SK-N-SH (cell line): ENCODE measurements around the gene ASPDH. TPM values are rescaled to one million over a fixed set of nuclear protein-coding genes. Genes with fewer than 3 reads are reported as not detected.

Experiments used
- CTCF ChIA-PET: fragments of 300-600, 350-600 bp; formaldehyde crosslinking; extraction: SDS; loops from one replicate; lab custom pipeline; 2021; lab: Yijun Ruan, JAX
- POLR2A ChIA-PET: fragments of 350-600 bp; sonication (Branson Sonifier 250); formaldehyde crosslinking; extraction: SDS; loops from one replicate; lab custom pipeline; 2020; ENCODE audit warnings: antibody characterized with exemption, inconsistent platforms; lab: Yijun Ruan, JAX
- DNase-seq: peaks from one replicate; pipeline ENCODE4 v3.0.0; 2012
- H2AFZ ChIP-seq: fragments of 200-600 bp; sonication (generic); 2 replicates; pipeline ENCODE4 v1.8.1; 2016; ENCODE audit warnings: antibody characterized with exemption, mild to moderate bottlenecking, low read depth
- H3F3A ChIP-seq: fragments of 200-600 bp; sonication (generic); replicated peaks from 2 replicates; pipeline ENCODE3; 2016; ENCODE audit warnings: antibody characterized with exemption, mild to moderate bottlenecking; ENCODE audit not compliant: insufficient read depth
- H3K27ac ChIP-seq, 2 experiments: fragments of 200-500 bp in 1 of 2; fragments of 200-600 bp in 1 of 2; sonication (Bioruptor generic) in 1 of 2; sonication (generic), shearing (Covaris generic) in 1 of 2; 2 replicates each; pipeline versions ENCODE4 v1.5.1 to v1.6.1; 2014 to 2016; ENCODE audit warnings: low read depth in 2 of 2, inconsistent platforms in 1 of 2, low read length in 1 of 2, mild to moderate bottlenecking in 1 of 2, mixed read lengths in 1 of 2
- H3K27me3 ChIP-seq: fragments of 200-600 bp; sonication (generic), shearing (Covaris generic); 2 replicates; pipeline ENCODE4 v1.6.1; 2016; ENCODE audit warnings: mixed run types; ENCODE audit not compliant: insufficient read depth
- H3K36me3 ChIP-seq, 2 experiments: fragments of 200-500 bp in 1 of 2; fragments of 200-600 bp in 1 of 2; sonication (Bioruptor generic) in 1 of 2; sonication (generic) in 1 of 2; replicated peaks in 1 of 2; 2 replicates each; pipeline versions ENCODE3 to v1.5.1; 2014 to 2016; ENCODE audit warnings: low read length in 1 of 2, mild to moderate bottlenecking in 1 of 2; ENCODE audit not compliant: insufficient read depth in 2 of 2, control insufficient read depth in 1 of 2
- H3K4me1 ChIP-seq, 2 experiments: fragments of 200-500 bp in 1 of 2; fragments of 200-600 bp in 1 of 2; sonication (Bioruptor generic) in 1 of 2; sonication (generic), shearing (Covaris generic) in 1 of 2; 2 replicates each; pipeline versions ENCODE4 v1.5.1 to v1.6.1; 2014 to 2016; ENCODE audit warnings: low read depth in 1 of 2, low read length in 1 of 2, mixed run types in 1 of 2; ENCODE audit not compliant: insufficient read depth in 2 of 2, control insufficient read depth in 1 of 2
- H3K4me2 ChIP-seq: fragments of 200-600 bp; sonication (generic), shearing (Covaris generic); 2 replicates; pipeline ENCODE4 v1.6.1; 2017; ENCODE audit warnings: mixed run types
- H3K4me3 ChIP-seq, 2 experiments: fragments of 200-500 bp in 1 of 2; fragments of 200-600 bp in 1 of 2; sonication (Bioruptor generic) in 1 of 2; sonication (generic), shearing (Covaris generic) in 1 of 2; 2 replicates each; pipeline versions ENCODE4 v1.5.1 to v1.8.1; 2014 to 2016; ENCODE audit warnings: low read depth in 2 of 2, inconsistent platforms in 1 of 2, low read length in 1 of 2, mild to moderate bottlenecking in 1 of 2, mixed read lengths in 1 of 2, moderate library complexity in 1 of 2
- H3K79me2 ChIP-seq: fragments of 200-600 bp; sonication (generic); 2 replicates; pipeline ENCODE4 v1.8.1; 2017; ENCODE audit warnings: mild to moderate bottlenecking; ENCODE audit not compliant: insufficient read depth
- H3K9ac ChIP-seq: fragments of 200-600 bp; sonication (generic); 2 replicates; pipeline ENCODE4 v1.6.1; 2017; ENCODE audit warnings: mixed run types
- H3K9me2 ChIP-seq: fragments of 200-600 bp; sonication (generic); 2 replicates; pipeline ENCODE4 v1.6.1; 2017; ENCODE audit warnings: mixed run types
- H3K9me3 ChIP-seq: fragments of 200-600 bp; sonication (generic); 2 replicates; pipeline ENCODE4 v1.6.1; 2017; ENCODE audit warnings: mixed run types, mild to moderate bottlenecking, moderate library complexity
- H4K20me1 ChIP-seq: fragments of 200-600 bp; sonication (generic); 2 replicates; pipeline ENCODE4 v1.6.1; 2017; ENCODE audit warnings: mild to moderate bottlenecking, mixed run types; ENCODE audit not compliant: insufficient read depth
- EP300 ChIP-seq, 2 experiments: IDR thresholded peaks; 2 replicates each; pipeline versions ENCODE4 v1.4.0 to v1.6.1; 2012; ENCODE audit warnings: borderline replicate concordance in 1 of 2, low read depth in 1 of 2, low read length in 1 of 2
- FOXJ3 ChIP-seq: sonication (generic); formaldehyde crosslinking; IDR thresholded peaks from 2 replicates; pipeline ENCODE4 v1.5.1; 2020; ENCODE audit warnings: mild to moderate bottlenecking, missing genetic modification reagents
- GABPA ChIP-seq: IDR thresholded peaks from 2 replicates; pipeline ENCODE4 v1.4.0; 2012; ENCODE audit warnings: low read depth, mild to moderate bottlenecking
- GATA2 ChIP-seq: sonication (generic); formaldehyde crosslinking; IDR thresholded peaks from 2 replicates; pipeline ENCODE4 v1.5.0; 2020; ENCODE audit warnings: mild to moderate bottlenecking, missing genetic modification reagents
- MXI1 ChIP-seq: IDR thresholded peaks from 2 replicates; pipeline ENCODE4 v1.6.1; 2012; ENCODE audit warnings: mild to moderate bottlenecking, low read depth, low read length, improper control_type of control experiment
- RAD21 ChIP-seq: IDR thresholded peaks from 2 replicates; pipeline ENCODE4 v1.6.1; 2012; ENCODE audit warnings: mild to moderate bottlenecking, low read length
- RCOR1 ChIP-seq: fragments of 150-350 bp; IDR thresholded peaks from 2 replicates; pipeline ENCODE4 v1.6.1; 2017; ENCODE audit warnings: antibody characterized with exemption, low read length
- SIN3A ChIP-seq: IDR thresholded peaks from 2 replicates; pipeline ENCODE4 v1.6.1; 2012; ENCODE audit warnings: low read depth, mild to moderate bottlenecking, low read length, moderate library complexity, borderline replicate concordance
- SMC3 ChIP-seq: IDR thresholded peaks from 2 replicates; pipeline ENCODE4 v1.6.1; 2012; ENCODE audit warnings: low read depth, low read length, improper control_type of control experiment
- TAF1 ChIP-seq: IDR thresholded peaks from 2 replicates; pipeline ENCODE4 v1.6.1; 2012; ENCODE audit warnings: low read depth, mild to moderate bottlenecking, low read length, moderate library complexity, borderline replicate concordance
- TCF12 ChIP-seq: IDR thresholded peaks from 2 replicates; pipeline ENCODE4 v1.4.0; 2012
- WGBS: methylation state at CpG from one replicate; pipeline ENCODE4 v1.1.6; 2017; ENCODE audit warnings: low lambda C conversion rate; 5-methylcytosine and 5-hydroxymethylcytosine counted together
- polyA plus RNA-seq, 3 experiments: library from polyadenylated mRNA; depleted of rRNA; stranded (reverse); fragments of >200 nt; gene quantifications; 2 replicates each; pipeline ENCODE4 v1.2.3, GENCODE V29; 2012
- TF ChIP-seq, protein P1 (sequence below): fragments of 150-350 bp; IDR thresholded peaks from 2 replicates; pipeline ENCODE4 v1.6.1; 2017; ENCODE audit warnings: antibody characterized with exemption, low read length, low read depth, borderline replicate concordance
- TF ChIP-seq, protein P2 (sequence below): IDR thresholded peaks from 2 replicates; pipeline ENCODE4 v1.6.1; 2012; ENCODE audit warnings: mild to moderate bottlenecking, low read depth, low read length, moderate library complexity
- TF ChIP-seq, protein P3 (sequence below): IDR thresholded peaks from 2 replicates; pipeline ENCODE4; 2012
- TF ChIP-seq, protein P4 (sequence below): fragments of 200-600 bp; sonication (generic); IDR thresholded peaks from 2 replicates; pipeline ENCODE4 v1.6.1; 2017; ENCODE audit warnings: antibody characterized with exemption, mild to moderate bottlenecking, moderate library complexity

The ASPDH gene
- polyA plus RNA-seq, 1 of the 3 experiments (the other 2 are of a cell fraction): 0.07 TPM

DNA sequence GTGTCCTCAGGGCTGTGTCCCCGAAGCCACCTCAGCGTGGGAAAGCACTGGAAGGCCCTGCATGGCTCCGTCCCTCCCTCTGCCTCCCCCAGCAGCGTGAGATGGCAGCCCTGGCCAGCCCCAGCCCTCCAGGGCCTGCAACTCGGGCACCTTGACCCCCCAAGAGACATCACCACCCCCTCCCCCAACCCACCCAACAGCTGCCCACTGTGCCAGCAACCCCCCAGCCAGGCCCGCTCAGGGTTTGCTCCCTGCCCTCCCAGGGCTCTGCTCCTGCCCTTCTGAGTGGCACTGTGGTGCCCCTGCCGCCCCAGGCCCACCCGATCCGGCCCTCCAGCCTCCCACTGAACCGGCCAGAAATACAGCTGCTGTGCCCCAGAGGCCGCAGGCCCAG is 1.5 kb upstream of the ASPDH start:
- Histone ChIP-seq H4K20me1 (no peaks in the 10 kb centered on the region), H3K9me3 (no peaks in the 10 kb centered on the region), H3K4me3 (no peak overlapping the region), H3K36me3 (no peaks in the 10 kb centered on the region), H3F3A (no peaks in the 10 kb centered on the region), H3K9me2 (no peaks in the 10 kb centered on the region), H3K4me2 (no peak overlapping the region), H3K4me1 (peaks cover 0 to 38% of the 10 kb centered on the region in 2 experiments; a peak in 1 of 4 replicates), H3K27ac (peak overlapping the region in 1 of 2 experiments; percentile 98; a peak in 2 of 4 replicates), H2AFZ (no peak overlapping the region), H3K9ac (no peak overlapping the region), H3K27me3 (no peaks in the 10 kb centered on the region), H3K79me2 (peaks cover 7% of the 10 kb centered on the region; the same call in 1 of the 2 replicates)
- no peak for DNase-seq
- TF ChIP-seq SMC3 (no peak), TCF12 (no peak), SIN3A (no peak), RCOR1 (no peak), TAF1 (no peak)
- TF ChIP-seq, protein P1, sequence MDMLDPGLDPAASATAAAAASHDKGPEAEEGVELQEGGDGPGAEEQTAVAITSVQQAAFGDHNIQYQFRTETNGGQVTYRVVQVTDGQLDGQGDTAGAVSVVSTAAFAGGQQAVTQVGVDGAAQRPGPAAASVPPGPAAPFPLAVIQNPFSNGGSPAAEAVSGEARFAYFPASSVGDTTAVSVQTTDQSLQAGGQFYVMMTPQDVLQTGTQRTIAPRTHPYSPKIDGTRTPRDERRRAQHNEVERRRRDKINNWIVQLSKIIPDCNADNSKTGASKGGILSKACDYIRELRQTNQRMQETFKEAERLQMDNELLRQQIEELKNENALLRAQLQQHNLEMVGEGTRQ: no peak
- CTCF ChIA-PET: interaction anchor here (1.0 to 2.7 kb wide), 5 partner anchors 23 to 93 kb away, joined by 3 to 14 read pairs (median 4); no protein-coding TSS in a partner anchor
- WGBS: 80% methylated on average over 5 of the region's 11 CpGs
- POLR2A ChIA-PET: no interaction called here

DNA sequence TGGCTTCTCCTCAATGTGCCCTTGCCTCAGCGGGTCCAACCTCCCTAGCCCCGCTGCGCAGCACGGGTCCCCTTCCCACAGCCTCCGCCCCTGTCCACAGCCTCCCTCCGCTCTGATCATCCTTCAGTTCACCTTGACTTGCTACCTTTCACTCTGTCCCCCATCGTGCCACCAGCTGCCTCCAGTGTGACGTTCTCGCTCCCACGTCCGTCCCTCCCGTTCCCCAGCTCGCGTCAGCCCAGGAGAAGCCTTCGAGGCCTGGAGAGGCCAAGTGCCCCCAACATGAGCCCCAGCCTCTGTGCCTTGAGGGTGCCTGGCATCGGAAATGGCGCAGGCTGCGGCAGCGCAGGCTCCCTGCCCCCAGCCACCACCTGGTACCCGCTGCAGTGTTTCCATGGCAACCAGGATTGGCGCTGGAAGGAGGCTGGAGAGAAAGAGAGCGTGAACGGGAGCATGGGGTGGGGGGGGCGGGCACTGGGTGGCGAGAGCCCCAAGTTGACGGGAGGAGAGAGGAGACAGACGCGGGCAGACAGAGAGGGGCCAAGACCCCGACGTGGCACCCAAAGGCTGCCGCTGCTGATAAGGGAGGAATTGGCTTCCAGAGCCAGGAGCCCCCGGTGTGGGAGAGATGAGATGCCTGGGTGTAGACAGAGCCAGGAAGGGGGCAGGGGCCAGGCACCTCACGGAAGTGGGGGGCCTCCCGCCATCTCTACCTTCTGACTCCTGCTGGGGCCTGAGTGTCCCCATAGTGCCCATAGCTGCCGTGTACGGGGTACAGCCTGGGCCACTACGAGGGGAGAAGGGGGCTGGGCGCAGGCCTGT is 844 bp upstream of the ASPDH start:
- CTCF ChIA-PET: interaction anchor here (1.1 to 2.7 kb wide), 5 partner anchors 23 to 93 kb away, joined by 3 to 14 read pairs (median 4); no protein-coding TSS in a partner anchor
- Histone ChIP-seq H3K4me2 (no peak overlapping the region), H3K9me2 (no peaks in the 10 kb centered on the region), H3K27me3 (no peaks in the 10 kb centered on the region), H3K4me1 (peaks cover 0 to 41% of the 10 kb centered on the region in 2 experiments; a peak in 1 of 4 replicates), H3K79me2 (peaks cover 11% of the 10 kb centered on the region; the same call in 1 of the 2 replicates), H3K9me3 (no peaks in the 10 kb centered on the region), H3K36me3 (no peaks in the 10 kb centered on the region), H3K9ac (no peak overlapping the region), H3F3A (no peaks in the 10 kb centered on the region), H3K27ac (peak overlapping the region in 1 of 2 experiments; percentile 98; a peak in 2 of 4 replicates), H2AFZ (no peak overlapping the region), H3K4me3 (peak overlapping the region in 1 of 2 experiments; percentile 37; a peak in 1 of 4 replicates), H4K20me1 (no peaks in the 10 kb centered on the region)
- DNase-seq: peak; percentile 95
- POLR2A ChIA-PET: no interaction called here
- 55% methylated on average over 32 of the region's 38 CpGs for WGBS
- no peak for TF ChIP-seq GABPA
- peak; percentile 46; the same call in 1 of the 2 replicates for TF ChIP-seq GATA2 (CRISPR knock-in tag)
- TF ChIP-seq, protein P2, sequence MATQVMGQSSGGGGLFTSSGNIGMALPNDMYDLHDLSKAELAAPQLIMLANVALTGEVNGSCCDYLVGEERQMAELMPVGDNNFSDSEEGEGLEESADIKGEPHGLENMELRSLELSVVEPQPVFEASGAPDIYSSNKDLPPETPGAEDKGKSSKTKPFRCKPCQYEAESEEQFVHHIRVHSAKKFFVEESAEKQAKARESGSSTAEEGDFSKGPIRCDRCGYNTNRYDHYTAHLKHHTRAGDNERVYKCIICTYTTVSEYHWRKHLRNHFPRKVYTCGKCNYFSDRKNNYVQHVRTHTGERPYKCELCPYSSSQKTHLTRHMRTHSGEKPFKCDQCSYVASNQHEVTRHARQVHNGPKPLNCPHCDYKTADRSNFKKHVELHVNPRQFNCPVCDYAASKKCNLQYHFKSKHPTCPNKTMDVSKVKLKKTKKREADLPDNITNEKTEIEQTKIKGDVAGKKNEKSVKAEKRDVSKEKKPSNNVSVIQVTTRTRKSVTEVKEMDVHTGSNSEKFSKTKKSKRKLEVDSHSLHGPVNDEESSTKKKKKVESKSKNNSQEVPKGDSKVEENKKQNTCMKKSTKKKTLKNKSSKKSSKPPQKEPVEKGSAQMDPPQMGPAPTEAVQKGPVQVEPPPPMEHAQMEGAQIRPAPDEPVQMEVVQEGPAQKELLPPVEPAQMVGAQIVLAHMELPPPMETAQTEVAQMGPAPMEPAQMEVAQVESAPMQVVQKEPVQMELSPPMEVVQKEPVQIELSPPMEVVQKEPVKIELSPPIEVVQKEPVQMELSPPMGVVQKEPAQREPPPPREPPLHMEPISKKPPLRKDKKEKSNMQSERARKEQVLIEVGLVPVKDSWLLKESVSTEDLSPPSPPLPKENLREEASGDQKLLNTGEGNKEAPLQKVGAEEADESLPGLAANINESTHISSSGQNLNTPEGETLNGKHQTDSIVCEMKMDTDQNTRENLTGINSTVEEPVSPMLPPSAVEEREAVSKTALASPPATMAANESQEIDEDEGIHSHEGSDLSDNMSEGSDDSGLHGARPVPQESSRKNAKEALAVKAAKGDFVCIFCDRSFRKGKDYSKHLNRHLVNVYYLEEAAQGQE: no peak
- peak; percentile 32; the same call in 1 of the 2 replicates for TF ChIP-seq FOXJ3 (CRISPR knock-in tag)
- peak; percentile 19; the same call in 1 of the 2 replicates for TF ChIP-seq MXI1
- TF ChIP-seq, protein P3, sequence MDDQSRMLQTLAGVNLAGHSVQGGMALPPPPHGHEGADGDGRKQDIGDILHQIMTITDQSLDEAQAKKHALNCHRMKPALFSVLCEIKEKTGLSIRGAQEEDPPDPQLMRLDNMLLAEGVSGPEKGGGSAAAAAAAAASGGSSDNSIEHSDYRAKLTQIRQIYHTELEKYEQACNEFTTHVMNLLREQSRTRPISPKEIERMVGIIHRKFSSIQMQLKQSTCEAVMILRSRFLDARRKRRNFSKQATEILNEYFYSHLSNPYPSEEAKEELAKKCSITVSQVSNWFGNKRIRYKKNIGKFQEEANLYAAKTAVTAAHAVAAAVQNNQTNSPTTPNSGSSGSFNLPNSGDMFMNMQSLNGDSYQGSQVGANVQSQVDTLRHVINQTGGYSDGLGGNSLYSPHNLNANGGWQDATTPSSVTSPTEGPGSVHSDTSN: no peak
- no peak for TF ChIP-seq TAF1
- peak in 1 of 2 experiments; percentile 26; a peak in 1 of 4 replicates for TF ChIP-seq EP300 (IDR thresholded peaks at IDR 0.05; ENCODE audit: borderline replicate concordance in 1 of 2, low read depth in 1 of 2, low read length in 1 of 2)
- peak; percentile 48; the same call in 1 of the 2 replicates for TF ChIP-seq RCOR1
- no peak for TF ChIP-seq SIN3A
- TF ChIP-seq, protein P4, sequence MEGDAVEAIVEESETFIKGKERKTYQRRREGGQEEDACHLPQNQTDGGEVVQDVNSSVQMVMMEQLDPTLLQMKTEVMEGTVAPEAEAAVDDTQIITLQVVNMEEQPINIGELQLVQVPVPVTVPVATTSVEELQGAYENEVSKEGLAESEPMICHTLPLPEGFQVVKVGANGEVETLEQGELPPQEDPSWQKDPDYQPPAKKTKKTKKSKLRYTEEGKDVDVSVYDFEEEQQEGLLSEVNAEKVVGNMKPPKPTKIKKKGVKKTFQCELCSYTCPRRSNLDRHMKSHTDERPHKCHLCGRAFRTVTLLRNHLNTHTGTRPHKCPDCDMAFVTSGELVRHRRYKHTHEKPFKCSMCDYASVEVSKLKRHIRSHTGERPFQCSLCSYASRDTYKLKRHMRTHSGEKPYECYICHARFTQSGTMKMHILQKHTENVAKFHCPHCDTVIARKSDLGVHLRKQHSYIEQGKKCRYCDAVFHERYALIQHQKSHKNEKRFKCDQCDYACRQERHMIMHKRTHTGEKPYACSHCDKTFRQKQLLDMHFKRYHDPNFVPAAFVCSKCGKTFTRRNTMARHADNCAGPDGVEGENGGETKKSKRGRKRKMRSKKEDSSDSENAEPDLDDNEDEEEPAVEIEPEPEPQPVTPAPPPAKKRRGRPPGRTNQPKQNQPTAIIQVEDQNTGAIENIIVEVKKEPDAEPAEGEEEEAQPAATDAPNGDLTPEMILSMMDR: no peak
- TF ChIP-seq RAD21: no peak
- TF ChIP-seq, protein P1: no peak
